ENCODE results near the gene TEX53.

- TF ChIP-seq POLR2AphosphoS5 (IDR thresholded peaks at IDR 0.05; ENCODE audit: low read depth), result no peak
- no peak for TF ChIP-seq CTCF (IDR thresholded peaks at IDR 0.05; ENCODE audit: insufficient read depth, low read length)
- TF ChIP-seq GABPA (IDR thresholded peaks at IDR 0.05; ENCODE audit: low read depth), result no peak
- TF ChIP-seq REST (IDR thresholded peaks at IDR 0.05; ENCODE audit: insufficient replicate concordance, low read depth), result no peak
- TF ChIP-seq SPI1 (IDR thresholded peaks at IDR 0.05; ENCODE audit: borderline replicate concordance, low read depth), result no peak
Measured at GRCh38 chr9:114688909-114689610, 31.5 kb upstream of the TEX53 start.

All from HL-60 (cell line).